GM21528 (cell line): ENCODE results near the gene KRT23.

Source experiments
- ATAC-seq: cut with Tn5 transposase; IDR thresholded peaks from one replicate; pipeline ENCODE4 v1.9.1; 2021; ENCODE audit warnings: mild to moderate bottlenecking, moderate library complexity; ENCODE audit not compliant: unreplicated experiment, low FRiP score

The KRT23 gene, protein sequence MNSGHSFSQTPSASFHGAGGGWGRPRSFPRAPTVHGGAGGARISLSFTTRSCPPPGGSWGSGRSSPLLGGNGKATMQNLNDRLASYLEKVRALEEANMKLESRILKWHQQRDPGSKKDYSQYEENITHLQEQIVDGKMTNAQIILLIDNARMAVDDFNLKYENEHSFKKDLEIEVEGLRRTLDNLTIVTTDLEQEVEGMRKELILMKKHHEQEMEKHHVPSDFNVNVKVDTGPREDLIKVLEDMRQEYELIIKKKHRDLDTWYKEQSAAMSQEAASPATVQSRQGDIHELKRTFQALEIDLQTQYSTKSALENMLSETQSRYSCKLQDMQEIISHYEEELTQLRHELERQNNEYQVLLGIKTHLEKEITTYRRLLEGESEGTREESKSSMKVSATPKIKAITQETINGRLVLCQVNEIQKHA

DNA sequence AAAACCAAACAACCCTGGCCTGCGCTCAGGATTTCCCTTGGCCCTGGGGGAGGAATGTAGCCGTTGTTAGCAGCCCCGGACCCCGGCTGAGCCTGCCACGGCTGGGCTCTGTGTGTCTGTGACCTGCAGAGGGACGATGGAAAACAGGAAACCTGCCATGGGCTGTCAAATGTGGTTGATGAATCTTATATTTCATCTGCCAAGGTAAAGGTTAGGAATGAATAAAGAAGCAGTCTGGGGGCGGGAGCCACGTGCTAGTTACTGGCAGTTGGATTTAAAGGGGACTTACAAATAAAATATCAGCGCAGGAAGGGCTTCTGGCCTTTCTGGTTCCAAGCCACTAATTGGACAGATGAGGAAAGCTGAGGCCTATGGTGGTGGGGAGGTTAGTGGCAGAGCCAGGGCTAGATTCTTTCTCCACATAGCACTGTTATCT, at the start of gene KRT23:
Gene KRT23 (minus strand): TSS at position 263 of the 436 bp plus-strand sequence. CDS start 1,043 bp downstream, outside the sequence.
- ATAC-seq = no peak

DNA sequence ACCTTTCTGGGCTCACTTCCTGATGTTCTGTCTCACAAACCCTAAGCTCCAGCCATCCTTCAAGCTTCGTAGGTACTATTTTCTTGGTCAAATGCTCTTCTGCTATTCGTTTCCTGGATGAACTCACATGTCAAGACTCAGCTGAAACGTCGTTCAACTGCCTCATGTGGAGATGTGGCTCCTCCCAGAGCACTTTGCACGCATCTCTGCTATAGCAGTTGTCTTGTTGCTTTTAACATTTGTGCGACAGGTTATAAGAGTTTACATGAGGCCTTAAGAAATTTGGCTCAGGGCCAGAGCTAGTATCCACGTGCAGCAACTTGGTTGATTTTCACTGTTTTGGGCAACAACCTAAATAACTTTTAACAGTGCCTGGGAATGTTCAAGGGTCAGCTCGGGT, 49.5 kb upstream of the KRT23 start:
- ATAC-seq = no peak

DNA sequence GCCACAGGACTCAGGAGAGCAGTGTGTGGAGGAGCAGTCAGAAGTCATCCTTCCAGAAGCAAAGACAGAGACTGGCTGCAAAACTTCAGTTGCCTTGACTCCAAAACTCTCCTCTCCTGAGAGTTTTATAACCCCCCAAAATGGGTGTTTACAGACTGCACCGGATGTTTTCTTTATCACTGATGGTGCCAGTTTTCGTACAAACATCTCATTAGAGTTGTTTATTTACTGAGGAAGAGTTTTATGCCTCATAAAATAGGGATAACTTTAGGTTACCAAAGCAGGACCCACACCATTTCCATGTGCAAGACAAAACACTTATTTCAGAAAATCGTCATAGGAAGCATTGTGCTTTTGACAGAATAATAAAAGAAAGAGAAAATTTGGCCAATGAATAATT, 46.8 kb upstream of the KRT23 start, which contains the start of gene KRT40:
Gene KRT40 (minus strand): TSS at position 101 of the 400 bp plus-strand sequence. CDS start 53 bp downstream, at position 48.
- ATAC-seq = no peak

DNA sequence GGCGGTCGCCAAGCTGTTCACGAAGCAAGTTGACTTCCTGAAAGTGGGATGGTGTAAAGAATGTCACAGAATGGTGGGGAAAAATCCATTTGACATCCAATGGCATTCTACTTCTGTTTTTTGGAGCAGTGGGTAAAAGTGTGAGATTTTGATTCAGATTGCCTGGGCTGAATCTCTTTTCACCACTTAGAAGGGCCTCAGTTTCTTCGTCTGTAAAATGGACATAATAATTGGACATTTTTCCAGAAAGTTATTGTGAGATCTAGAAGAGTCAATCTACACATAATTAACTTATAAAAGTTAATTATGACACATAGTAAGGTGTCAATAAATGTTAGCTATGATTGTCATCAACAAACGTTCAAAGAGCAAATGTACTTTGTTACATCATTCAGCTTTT, 43.7 kb upstream of the KRT23 start:
- no peak for ATAC-seq

DNA sequence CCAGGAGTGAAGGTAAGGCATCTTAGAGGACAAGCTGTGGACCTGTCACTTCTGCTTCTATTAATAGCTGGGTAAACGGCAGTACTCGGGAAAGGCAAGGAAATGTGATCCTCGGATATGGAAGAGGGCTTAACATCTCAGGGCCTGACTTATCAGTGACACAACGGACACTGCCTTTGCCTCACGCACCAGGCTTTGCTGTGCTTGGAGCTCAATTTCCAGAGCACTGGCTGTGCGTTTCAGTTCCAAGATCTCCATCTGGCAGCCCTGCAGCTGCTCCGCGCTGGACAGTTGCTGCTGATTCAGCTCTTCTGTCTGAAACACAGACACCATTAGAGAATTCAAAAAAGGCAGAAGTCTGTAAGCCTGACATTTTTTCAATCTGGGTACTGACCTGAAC, 43.1 kb upstream of the KRT23 start:
- ATAC-seq = no peak

DNA sequence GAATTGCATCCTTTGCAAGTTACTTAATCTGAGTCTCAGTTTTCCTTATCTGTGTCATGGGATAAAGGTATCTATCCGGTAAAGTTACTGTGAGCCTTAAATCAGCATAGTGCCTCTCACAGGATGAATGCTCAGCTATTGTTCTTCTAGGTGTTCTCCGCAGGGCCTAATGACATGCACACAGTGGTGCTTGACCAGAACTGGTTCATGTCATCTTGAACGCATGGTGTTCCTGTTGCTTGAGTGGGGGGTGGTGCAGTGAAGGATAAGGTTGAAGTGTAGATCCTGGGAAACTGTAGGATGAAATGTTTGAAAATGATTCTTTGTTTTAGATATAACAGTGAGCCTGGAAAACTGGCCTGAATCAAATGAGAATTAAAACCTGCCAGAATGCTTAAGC, 42.7 kb upstream of the KRT23 start:
- no peak for ATAC-seq

DNA sequence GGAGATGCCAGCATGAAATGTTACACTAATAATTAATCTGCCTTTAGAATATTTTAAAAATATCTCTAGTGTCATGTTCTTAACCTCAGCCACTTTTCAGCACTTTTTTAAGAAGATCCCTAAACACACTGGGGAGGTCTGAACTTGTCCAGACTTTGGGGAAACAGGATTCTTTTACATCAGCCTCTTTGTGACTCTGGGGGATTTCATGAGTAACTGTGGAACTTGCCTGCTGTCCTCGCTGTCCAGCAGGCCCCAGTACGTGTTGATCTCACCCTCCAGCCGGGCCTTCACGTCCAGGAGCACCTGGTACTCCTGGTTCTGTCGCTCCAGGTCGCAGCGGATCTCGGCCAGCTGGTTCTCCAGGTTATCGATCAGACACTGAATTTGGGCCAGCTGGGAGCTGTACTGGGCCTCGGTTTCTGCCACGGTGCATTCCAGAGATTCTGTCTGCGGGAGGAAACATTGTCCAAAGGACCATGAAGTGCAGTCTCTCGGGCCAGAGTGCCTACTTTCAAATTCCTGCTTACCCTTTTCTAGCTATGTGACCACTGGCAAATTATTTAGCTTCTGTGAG, 41.2 kb upstream of the KRT23 start:
- ATAC-seq = no peak

DNA sequence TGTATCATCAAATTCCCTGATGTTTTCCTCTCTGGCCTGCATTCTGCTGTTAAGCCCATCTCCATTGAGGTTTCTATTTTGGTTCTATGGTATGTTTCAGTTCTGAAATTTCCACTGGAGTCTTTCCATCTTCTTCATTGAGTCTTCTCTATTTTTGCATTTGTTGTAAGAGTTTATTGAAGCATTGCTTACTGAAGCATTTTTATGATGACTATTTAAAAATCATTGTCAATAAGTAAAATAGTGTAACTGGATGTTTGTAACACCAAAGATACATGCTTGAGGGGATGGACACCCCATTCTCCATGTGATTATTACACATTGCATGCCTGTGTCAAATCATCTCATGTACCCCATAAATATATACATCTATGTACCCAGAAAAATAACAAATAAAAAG, 38.1 kb upstream of the KRT23 start:
- ATAC-seq = no peak

DNA sequence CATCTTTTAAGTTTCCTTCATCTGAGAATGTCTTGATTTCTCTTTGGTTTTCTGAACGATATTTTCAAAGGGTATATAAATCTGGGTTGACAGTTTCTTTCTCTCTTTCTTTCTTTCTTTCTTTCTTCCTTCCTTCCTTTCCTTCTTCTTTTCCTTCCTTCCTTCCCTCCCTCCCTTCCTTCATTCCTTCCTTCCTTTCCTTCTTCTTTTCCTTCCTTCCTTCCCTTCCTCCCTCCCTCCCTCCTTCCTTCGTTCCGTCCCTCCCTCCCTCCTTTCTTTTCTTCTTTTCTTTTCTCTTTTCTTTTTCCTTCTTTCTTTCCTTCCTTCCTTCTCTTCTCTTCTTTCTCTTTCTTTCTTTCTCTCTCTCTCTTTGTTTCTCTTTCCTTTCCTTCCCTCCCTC, 36.9 kb upstream of the KRT23 start:
- ATAC-seq = no peak

DNA sequence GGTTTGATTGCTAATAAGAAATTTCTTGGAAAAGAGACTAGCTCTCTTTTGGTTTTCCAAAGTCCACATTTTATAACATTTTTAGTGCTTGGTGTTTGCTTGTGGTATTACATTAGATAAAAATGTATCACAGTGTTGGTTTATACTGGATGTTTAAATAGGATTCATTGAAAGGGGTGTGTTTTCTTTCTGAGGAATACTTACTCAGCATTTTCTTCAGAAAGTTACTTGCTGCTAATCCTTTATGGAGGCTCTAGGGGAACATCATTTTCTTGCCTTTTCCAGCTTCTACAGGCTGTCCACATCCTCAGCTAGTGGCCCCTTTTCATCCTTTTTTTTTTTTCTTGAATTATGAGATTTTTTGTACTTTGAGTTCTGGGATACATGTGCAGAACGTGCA, 30.1 kb upstream of the KRT23 start:
- ATAC-seq = no peak

DNA sequence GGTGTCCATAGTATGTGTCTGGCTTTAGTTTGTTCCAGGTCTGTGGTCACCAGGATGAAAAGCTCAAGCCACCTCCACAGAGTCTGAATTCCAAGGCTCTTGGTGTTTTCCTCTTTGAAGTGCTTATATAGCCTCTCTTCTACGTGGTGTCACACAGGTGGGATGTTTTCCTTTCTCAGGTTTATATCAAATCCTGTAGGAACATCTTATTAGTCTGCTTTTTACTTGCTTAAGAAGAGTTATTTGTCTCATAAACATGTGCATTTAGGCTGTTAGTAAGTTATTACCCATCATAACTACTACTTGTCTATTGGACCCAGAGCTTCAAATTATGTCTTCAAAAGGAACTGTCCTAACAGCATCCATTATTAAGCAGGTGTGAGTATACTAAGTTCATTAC, 29.4 kb upstream of the KRT23 start, which contains the start of gene KRT39:
Gene KRT39 (minus strand): TSS at position 101 of the 400 bp plus-strand sequence. CDS start 92 bp downstream, at position 9.
- ATAC-seq = no peak

DNA sequence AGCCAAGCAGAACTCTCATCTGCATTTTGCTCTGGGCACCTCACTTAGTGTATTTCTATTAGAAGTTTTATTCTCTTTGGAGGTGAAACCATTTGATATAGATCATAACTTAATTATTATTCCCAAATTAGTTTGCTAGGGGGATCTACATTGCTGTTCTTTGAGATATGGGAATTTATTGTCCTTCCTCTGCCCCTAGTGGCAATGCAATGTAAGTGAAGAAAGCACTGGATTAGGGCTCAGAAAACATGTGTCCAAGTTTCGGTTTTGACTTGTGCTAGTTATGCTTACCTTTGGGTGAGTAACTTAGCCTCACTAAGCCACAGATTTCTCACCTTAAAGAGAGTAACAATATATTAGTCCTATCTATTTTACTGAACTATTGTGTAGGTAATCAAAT, 26.4 kb upstream of the KRT23 start:
- no peak for ATAC-seq

DNA sequence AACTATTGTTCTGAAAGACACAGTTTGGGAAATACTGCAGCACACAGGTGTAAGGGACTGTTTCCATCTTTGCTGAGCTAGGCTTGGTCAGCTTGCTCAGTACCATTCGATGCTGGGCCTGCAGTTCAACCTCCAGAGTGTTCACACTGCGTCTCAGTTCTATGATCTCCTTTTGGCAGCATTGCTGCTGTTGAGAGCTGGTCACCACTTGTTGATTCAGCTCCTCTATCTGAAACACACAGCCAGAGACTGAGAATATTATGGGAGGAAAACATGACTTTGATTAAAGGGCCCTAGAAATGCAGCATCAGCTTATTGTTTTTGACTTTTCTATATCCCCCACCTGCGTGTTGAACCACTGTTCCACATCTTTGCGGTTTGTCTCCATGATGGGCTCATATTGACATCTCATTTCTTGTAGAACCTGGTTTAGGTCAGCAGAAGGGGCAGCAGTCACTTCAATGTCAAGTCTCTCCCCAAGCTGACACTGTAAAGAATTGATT, 24.7 kb upstream of the KRT23 start:
- no peak for ATAC-seq

DNA sequence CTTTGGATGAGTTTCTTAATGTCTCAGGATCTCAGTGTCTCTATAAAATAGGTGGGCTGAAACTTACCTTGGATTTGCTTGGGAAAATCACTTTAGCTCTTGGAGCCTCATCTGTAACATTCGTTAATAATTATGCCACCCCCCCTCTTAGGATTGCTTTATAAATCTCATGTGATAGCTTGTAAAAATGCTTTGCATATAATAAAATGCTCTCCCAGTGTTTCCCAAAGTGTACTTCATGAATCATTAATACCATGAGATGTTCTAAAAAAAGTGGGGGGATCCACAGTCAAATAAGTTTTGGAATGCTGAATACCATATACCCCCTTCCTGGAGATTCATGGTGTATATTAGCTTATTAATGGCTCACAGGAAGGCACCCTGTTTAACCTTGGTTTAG, 24.1 kb upstream of the KRT23 start:
- no peak for ATAC-seq

DNA sequence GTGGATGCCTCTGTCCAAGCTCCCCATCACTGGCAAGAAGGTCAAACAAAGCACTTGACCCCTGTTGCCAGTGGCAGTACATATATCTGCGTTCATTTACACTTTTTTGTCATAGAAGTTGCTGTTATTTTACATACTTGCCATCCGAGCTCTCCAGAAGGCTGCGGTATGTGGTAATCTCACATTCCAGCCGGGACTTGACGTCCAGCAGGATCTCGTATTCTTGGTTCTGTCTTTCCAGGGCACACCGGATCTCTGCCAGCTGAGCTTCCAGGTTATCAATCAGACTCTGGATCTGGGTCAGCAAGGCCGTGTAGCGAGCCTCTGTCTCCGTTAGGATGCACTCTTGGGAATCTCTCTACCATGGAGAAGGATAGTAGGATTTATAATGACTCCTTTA, 22.7 kb upstream of the KRT23 start:
- no peak for ATAC-seq

DNA sequence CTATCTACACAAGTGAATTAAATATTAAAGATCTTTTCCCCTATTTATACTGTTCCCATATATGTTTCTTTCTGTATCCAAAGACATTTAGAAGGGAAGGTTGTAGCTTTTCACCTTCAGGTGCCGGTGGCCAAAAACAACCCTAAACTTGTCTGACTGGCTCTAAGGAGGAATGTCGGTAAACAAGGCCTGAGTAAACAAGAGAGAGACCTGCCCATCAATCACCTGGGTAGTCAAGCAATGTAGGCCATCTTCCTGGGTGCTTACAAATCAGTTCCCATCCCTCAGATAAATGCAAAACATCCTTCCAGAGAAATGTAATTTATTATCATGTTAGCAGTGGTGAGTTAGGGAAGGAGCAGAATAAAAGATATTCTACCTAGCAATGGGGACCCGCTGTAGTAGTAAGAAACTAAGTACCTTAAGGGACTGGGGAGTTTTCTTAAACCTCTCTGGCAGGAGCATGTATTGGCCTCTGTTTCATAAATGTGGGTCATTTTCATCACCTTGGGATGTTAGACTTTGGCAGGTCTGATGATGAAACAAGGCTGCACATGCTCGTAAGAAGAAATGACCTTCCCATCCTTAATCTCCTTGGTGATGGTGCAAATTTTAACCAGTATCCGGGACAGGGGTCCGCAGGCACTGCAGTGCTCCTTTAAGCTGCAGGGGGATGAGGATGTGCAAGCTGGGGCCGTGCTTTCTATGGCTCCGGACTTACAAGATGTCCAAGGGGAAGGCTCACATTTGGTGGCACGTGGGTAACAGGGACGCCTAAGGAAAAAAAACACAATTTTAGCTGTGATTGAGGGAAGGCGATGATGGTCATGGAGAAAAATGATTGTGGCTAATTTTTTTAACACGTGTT, 20.9 kb upstream of the KRT23 start:
- no peak for ATAC-seq

DNA sequence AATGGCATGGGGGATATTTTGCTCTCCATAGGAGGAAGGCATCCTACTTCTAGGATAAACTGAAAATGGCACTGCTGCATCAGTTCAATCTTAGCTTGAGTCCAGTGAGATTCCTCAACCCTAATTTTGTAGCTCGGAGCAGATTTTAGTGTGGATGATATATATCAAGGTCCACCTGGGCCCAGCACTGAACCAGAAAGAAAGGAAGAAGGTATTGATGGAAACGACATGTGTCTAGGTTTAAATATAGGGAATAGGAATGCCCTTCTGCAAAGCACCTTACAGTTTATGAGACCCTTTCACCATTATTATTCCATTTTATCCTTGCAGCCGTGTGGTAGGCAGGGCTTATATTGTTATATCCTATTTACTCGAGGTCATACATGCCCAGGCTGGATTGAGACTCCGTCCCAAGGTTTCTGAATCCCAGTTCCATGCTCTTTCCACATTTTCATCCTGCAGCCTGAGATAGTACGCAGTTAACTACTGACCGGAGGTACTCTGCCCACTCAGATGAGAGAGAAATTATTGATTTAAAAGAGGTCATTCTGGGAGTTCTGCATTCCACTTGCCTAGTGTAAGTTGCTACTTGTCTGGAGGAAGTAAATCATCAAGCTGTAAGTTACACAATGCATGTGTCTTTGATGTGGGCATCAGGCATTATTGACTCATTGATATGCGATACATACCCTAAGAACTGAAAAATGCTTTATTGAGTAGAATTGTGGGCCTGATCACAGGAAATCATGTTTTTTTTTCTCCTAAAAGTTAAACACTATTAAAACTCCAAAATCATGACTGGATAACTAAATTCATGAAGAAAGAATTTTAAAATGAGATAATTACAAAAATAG, 19.2 kb upstream of the KRT23 start:
- ATAC-seq = no peak

DNA sequence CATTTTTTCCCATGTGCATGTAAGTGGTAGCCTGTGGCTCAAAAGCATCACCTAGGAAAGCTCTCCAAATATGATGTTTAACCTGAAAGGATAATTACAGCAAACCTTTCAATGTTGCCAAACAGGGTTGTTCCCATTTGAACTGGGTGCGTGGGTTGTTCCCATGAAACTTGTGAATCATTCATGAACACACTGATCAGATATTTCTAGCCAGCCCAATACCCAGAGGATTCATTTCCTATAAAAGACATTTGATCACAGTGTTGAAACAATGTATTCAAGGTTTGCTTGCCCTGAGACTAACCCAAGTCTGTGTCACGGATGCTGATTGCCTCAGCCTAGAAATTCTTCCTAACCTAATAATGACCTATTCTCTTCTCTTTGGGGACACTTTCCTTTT, 16.4 kb upstream of the KRT23 start:
- no peak for ATAC-seq

DNA sequence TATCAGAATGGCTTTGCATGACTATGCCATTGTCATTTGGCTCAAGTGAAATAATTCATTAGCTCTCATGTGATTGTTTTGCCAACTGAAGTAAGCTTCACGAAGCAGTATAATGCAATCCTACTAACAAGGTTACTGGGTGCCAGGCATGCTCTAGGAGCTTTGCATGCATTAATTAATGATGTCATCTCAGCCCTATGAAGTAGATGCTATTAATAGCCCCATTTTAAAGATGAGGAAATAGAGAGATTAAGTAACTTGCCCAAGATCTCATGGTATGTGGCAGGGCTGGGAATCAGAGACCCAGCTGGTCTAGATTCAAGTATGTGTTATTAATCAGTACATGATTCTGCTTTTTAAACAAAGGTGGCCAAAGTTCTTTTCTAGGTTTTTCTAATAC, 15.2 kb upstream of the KRT23 start:
- no peak for ATAC-seq

DNA sequence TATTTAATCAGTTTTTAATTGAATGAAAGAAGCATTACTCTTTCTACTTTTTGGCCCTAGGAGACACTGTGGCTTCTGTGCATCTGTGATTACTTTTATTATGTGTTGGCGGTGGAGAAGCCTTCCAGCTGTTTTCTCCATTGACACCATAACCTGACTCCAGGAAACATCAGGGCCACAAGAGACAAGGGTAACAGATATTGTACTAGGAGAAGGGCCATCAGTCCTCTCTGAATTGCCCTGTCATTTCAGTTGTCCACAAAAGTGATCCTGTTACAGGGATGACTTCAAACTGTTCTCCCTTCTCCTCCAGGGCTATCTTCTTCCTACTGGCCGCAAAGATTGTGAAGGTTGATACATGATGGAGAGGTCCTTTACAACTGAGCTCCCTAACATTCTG, 14.7 kb upstream of the KRT23 start:
- ATAC-seq = no peak
